Measurements from ENCODE around the gene ABHD2. TPM values are rescaled to one million over a fixed set of nuclear protein-coding genes. Genes with fewer than 3 reads are reported as not detected.

ABHD2 gene
- polyA plus RNA-seq, 1 experiment = 51.5 TPM

DNA sequence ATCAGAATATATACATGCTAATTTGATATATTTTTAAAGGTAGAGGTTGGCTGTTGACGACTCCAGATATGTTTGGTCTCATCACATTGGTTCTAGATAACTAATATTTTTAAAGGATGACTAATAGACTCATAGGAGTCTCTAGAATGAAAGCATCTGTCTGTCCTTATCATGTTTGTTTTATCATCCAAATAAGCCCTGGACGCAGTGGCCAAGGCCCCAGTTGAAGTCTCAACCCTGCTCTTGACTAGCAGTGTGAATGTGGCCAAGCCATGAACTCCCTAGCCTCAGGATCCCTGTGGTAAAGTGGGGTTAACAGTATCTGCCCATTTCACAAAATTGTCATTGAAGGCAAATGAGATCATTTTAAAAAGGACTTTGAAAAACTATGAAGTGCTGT lies 53.6 kb downstream of the ABHD2 start:
- H3K9me3 ChIP-seq (ENCODE audit: control insufficient read depth, insufficient read depth, low read length) = no peaks in the 10 kb centered on the region
- CTCF ChIA-PET = interaction anchor here (0.6 to 1.5 kb wide), 5 partner anchors 12 to 56 kb away, joined by 3 to 5 read pairs (median 3); no protein-coding TSS in a partner anchor
- H3K27ac ChIP-seq (ENCODE audit: low read depth, low read length) = no peak overlapping the region
- H3K27me3 ChIP-seq (ENCODE audit: control insufficient read depth, insufficient read depth, low read length) = no peaks in the 10 kb centered on the region
- POLR2A ChIA-PET = no interaction called here
- no peak for DNase-seq (ENCODE audit: low read depth, low spot score)
- H3K4me3 ChIP-seq (ENCODE audit: low read depth, low read length) = no peak overlapping the region
- TF ChIP-seq, protein P1, sequence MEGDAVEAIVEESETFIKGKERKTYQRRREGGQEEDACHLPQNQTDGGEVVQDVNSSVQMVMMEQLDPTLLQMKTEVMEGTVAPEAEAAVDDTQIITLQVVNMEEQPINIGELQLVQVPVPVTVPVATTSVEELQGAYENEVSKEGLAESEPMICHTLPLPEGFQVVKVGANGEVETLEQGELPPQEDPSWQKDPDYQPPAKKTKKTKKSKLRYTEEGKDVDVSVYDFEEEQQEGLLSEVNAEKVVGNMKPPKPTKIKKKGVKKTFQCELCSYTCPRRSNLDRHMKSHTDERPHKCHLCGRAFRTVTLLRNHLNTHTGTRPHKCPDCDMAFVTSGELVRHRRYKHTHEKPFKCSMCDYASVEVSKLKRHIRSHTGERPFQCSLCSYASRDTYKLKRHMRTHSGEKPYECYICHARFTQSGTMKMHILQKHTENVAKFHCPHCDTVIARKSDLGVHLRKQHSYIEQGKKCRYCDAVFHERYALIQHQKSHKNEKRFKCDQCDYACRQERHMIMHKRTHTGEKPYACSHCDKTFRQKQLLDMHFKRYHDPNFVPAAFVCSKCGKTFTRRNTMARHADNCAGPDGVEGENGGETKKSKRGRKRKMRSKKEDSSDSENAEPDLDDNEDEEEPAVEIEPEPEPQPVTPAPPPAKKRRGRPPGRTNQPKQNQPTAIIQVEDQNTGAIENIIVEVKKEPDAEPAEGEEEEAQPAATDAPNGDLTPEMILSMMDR (IDR thresholded peaks at IDR 0.05; ENCODE audit: low read depth, low read length) = no peak

DNA sequence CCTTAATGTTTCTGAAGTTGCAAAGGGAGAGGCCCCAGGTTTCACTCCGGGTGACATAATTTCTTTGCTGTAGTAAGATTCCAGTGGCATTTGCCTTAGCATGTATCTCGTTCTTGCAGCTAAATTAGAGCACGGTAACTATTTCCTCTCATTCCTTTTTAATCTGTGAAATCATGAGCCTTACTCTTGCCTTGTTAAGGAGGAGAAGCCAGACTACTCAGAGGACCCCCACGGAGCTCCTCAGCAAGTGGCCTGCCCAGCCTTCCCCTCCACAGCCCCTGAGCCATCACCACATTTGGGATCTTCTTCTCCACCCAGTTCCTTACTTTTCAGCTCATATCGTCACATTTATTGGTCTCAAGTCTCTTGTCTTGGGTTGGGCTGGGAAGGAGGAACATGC lies 54.2 kb downstream of the ABHD2 start:
- Histone ChIP-seq H3K27ac (ENCODE audit: low read depth, low read length) (no peak overlapping the region), H3K9me3 (ENCODE audit: control insufficient read depth, insufficient read depth, low read length) (no peaks in the 10 kb centered on the region), H3K4me3 (ENCODE audit: low read depth, low read length) (no peak overlapping the region), H3K27me3 (ENCODE audit: control insufficient read depth, insufficient read depth, low read length) (no peaks in the 10 kb centered on the region)
- TF ChIP-seq, protein P1 (IDR thresholded peaks at IDR 0.05; ENCODE audit: low read depth, low read length) = no peak
- CTCF ChIA-PET = interaction anchor here (1.0 to 1.5 kb wide), 4 partner anchors 13 to 36 kb away, joined by 3 to 5 read pairs (median 3); no protein-coding TSS in a partner anchor
- POLR2A ChIA-PET = no interaction called here
- DNase-seq (ENCODE audit: low read depth, low spot score) = no peak

DNA sequence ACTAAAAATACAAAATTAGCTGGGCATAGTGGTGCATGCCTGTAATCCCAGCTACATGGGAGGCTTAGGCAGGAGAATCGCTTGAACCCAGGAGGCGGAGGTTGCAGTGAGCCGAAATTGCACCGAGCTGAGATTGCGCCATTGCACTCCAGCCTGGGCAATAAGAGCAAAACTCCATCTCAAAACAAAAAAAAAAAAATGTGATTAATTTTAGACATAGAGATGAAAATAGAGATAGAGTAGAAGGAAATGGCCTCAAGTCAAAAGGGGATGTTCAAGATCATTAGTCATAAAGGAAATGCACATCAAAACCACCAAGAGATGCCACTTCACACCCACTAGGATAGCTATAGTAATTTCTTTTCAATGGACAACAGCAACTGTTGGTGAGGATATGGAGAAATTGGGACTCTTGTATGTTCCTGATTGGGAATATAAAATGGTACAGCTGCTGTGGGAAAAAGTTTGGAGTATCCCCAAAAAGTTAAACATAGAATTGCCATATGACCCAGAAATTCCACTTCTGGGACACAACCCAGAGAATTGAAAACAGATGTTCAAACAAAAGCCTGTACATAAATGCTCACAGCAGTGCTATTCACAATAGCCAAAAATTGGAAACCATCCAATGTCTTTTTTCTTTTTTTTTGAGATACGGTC lies 55.4 kb downstream of the ABHD2 start:
- H3K27ac ChIP-seq (ENCODE audit: low read depth, low read length) = peak overlapping the region; percentile 11
- POLR2A ChIA-PET = interaction anchor here (0.6 to 1.0 kb wide), 3 partner anchors 41 to 56 kb away, joined by 3 to 10 read pairs (median 3); partner anchors contain the start of gene ABHD2
- DNase-seq (ENCODE audit: low read depth, low spot score) = peak; percentile 75
- no peaks in the 10 kb centered on the region for H3K9me3 ChIP-seq (ENCODE audit: control insufficient read depth, insufficient read depth, low read length)
- TF ChIP-seq, protein P1 (IDR thresholded peaks at IDR 0.05; ENCODE audit: low read depth, low read length) = no peak
- H3K4me3 ChIP-seq (ENCODE audit: low read depth, low read length) = no peak overlapping the region
- H3K27me3 ChIP-seq (ENCODE audit: control insufficient read depth, insufficient read depth, low read length) = no peaks in the 10 kb centered on the region
- CTCF ChIA-PET = interaction anchor here (0.7 kb wide), 2 partner anchors 46 to 648 kb away, joined by 3 to 4 read pairs; no protein-coding TSS in a partner anchor

DNA sequence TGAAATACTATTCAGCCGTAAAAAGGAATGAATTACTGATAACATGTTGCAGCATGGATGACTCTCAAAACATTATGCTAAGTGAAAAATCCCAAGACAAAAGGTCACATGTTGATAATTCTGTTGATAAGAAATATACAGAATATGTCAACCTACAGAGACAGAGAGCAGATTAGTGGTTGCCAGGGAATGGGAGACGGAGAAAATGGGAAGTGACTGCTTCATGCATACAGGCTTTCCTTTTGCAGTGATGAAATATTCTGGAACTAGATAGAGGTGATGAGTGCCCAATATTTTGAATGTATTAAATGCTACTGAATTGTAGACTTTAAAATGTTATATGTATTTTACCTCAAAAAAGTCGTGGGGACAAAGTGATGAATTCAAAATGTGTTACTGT lies 56.2 kb downstream of the ABHD2 start:
- no peaks in the 10 kb centered on the region for H3K9me3 ChIP-seq (ENCODE audit: control insufficient read depth, insufficient read depth, low read length)
- H3K27me3 ChIP-seq (ENCODE audit: control insufficient read depth, insufficient read depth, low read length) = no peaks in the 10 kb centered on the region
- no peak overlapping the region for H3K27ac ChIP-seq (ENCODE audit: low read depth, low read length)
- DNase-seq (ENCODE audit: low read depth, low spot score) = no peak
- ChIA-PET CTCF (no interaction called here), POLR2A (no interaction called here)
- TF ChIP-seq, protein P1 (IDR thresholded peaks at IDR 0.05; ENCODE audit: low read depth, low read length) = no peak
- no peak overlapping the region for H3K4me3 ChIP-seq (ENCODE audit: low read depth, low read length)

DNA sequence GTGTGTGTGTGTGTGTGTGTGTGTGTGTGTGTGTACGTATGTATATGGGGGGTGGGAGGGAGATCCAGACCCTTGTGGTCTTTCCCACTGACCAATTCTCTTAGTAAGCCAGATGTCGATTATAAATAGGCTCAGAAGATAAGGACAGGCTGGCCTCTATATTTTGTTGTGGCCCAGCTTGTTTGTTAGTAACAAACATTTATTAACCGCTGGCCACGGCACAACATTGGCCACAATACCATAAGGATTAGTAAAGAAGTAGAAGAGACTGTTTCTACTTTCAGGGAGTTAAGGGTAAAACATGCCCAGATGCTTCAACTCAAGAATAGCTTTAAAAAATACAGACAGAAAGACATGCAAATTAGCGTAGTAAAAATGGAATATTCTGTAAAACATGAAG lies 58.1 kb downstream of the ABHD2 start:
- Histone ChIP-seq H3K27ac (ENCODE audit: low read depth, low read length) (no peak overlapping the region), H3K4me3 (ENCODE audit: low read depth, low read length) (no peak overlapping the region), H3K9me3 (ENCODE audit: control insufficient read depth, insufficient read depth, low read length) (no peaks in the 10 kb centered on the region), H3K27me3 (ENCODE audit: control insufficient read depth, insufficient read depth, low read length) (no peaks in the 10 kb centered on the region)
- CTCF ChIA-PET = interaction anchor here (0.5 to 2.8 kb wide), 7 partner anchors 13 to 241 kb away, joined by 3 to 11 read pairs (median 5); no protein-coding TSS in a partner anchor
- no peak for DNase-seq (ENCODE audit: low read depth, low spot score)
- POLR2A ChIA-PET = interaction anchor here (0.6 kb wide), 1 partner anchor 225 kb away, joined by 6 read pairs; no protein-coding TSS in a partner anchor
- TF ChIP-seq, protein P1 (IDR thresholded peaks at IDR 0.05; ENCODE audit: low read depth, low read length) = no peak
